H4 (cell line): ENCODE data around the gene NFS1. TPM values are rescaled to one million over a fixed set of nuclear protein-coding genes. Genes with fewer than 3 reads are reported as not detected.
"Not testable (repeated sequence)": the region's sequence is repeated elsewhere in the genome, so short reads cannot be mapped to it uniquely, and the experiment has no call there.

ENCODE experiments used
- DNase-seq: peaks from one replicate; pipeline ENCODE4 v3.0.0-alpha.2; 2015; ENCODE audit warnings: low spot score
- total RNA-seq: library from RNA; depleted of rRNA; stranded (reverse); fragments of >200 nt; shearing (Covaris generic); gene quantifications from 2 replicates; pipeline ENCODE4 v1.2.3, GENCODE V29; 2014

NFS1 gene
- total RNA-seq, 1 experiment from 2014 or later = 42.0 TPM

- DNase-seq = no peak
Observed at GRCh38 chr20:35729836-35730582, 30.9 kb upstream of the NFS1 start.

- DNase-seq = no peak
Observed at GRCh38 chr20:35729283-35729807, 30.2 kb upstream of the NFS1 start.

- no peak for DNase-seq
Observed at GRCh38 chr20:35726842-35727711, 27.9 kb upstream of the NFS1 start.

GRCh38 chr20:35724321-35725230 is 25.4 kb upstream of the NFS1 start:
- no peak for DNase-seq

GRCh38 chr20:35723652-35724320 is 24.6 kb upstream of the NFS1 start:
- DNase-seq = not testable (repeated sequence)

GRCh38 chr20:35723275-35723639 is 24.1 kb upstream of the NFS1 start:
- DNase-seq = not testable (repeated sequence)

- DNase-seq = no peak
Observed at GRCh38 chr20:35721621-35722020, 22.5 kb upstream of the NFS1 start.

- DNase-seq = no peak
Observed at GRCh38 chr20:35721219-35721618, 22.1 kb upstream of the NFS1 start.

- no peak for DNase-seq
Observed at GRCh38 chr20:35720165-35721123, 21.3 kb upstream of the NFS1 start.

GRCh38 chr20:35719717-35720116 is 20.6 kb upstream of the NFS1 start:
- no peak for DNase-seq

GRCh38 chr20:35718972-35719635 is 20.0 kb upstream of the NFS1 start:
- no peak for DNase-seq

GRCh38 chr20:35718321-35718720 is 19.2 kb upstream of the NFS1 start:
- not testable (repeated sequence) for DNase-seq

- DNase-seq = no peak
Observed at GRCh38 chr20:35716330-35716729, 17.2 kb upstream of the NFS1 start.

- DNase-seq = no peak
Observed at GRCh38 chr20:35715652-35716051, 16.5 kb upstream of the NFS1 start.

GRCh38 chr20:35714127-35714526 is 15.0 kb upstream of the NFS1 start:
- DNase-seq = no peak

GRCh38 chr20:35713120-35713519 is 14.0 kb upstream of the NFS1 start:
- not testable (repeated sequence) for DNase-seq

- DNase-seq = no peak
Observed at GRCh38 chr20:35711588-35712209, 12.5 kb upstream of the NFS1 start.

- no peak for DNase-seq
Observed at GRCh38 chr20:35710884-35711587, 11.9 kb upstream of the NFS1 start.
